ENCODE measurements around the gene ALG2.
"Not testable (repeated sequence)": the region's sequence is repeated elsewhere in the genome, so short reads cannot be mapped to it uniquely, and the experiment has no call there.

Gene ALG2

DNA sequence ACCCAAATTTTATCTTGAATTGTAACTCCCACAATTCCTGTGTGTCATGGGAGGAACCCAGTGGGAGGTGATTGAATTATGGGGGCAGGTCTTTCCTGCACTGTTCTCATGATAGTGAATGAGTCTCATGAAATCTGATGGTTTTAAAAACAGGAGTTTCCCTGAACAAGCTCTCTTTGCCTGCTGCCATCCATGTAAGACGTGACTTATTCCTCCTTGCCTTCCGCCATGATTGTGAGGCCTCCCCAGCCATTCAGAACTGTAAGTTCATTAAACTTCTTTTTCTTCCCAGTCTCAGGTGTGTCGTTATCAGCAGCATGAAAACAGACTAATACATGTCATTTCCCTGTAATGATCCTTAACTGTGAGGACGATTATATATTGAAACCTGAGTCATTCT lies 16.1 kb upstream of the ALG2 start:
- not testable (repeated sequence) for DNase-seq (ENCODE audit: low read depth)

DNA sequence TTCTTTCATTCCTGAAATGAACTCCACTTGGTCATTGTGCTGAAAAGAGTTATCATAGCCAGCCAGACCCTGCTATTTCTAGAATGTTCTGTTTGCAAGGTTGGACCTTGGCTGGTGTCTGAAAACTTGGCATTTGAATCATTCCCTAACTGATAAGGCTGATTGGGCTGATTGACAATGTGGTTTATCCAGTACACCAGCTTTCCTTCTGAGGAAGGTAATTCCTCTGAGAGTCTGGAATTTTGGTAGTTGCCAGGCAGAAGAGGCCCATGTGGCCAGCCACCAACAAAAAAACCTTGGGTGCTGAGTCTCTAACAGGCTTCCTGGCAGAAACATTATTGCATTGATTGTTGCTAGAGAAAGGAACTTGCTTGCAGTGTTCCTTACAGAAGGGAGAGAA lies 15.6 kb upstream of the ALG2 start:
- DNase-seq (ENCODE audit: low read depth), result no peak

DNA sequence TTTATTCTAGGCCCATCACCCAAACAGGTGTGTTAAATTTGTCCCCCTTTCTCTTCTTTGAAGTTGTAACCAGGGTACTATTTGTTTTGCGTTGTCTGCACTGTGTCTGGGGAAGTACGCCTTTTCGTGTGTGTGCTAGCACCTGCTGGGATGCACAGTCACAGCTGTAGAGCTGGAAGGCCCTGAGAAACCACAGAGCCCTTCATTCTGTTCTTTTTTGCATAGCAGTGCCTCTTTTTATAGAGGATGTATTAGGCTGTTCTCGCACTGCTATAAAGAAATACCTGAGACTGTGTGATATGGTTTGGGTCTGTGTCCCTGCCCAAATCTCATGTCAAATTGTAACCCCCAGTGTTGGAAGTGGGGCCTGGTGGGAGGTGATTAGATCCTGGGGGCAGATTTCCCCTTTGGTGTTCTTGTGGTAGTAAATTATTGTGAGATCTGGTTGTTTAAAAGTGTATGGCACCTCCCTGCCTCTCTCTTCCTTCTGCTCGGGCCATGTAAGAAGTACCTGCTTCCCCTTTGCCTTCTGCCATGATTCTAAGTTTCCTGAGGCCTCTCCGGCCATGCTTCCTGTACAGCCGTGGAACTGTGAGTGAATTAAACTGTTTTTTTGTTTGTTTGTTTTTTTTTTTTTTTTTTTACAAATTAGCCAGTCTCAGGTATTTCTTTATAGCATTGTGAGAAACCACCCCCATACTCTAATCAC lies 14.3 kb upstream of the ALG2 start:
- DNase-seq (ENCODE audit: low read depth), result no peak

DNA sequence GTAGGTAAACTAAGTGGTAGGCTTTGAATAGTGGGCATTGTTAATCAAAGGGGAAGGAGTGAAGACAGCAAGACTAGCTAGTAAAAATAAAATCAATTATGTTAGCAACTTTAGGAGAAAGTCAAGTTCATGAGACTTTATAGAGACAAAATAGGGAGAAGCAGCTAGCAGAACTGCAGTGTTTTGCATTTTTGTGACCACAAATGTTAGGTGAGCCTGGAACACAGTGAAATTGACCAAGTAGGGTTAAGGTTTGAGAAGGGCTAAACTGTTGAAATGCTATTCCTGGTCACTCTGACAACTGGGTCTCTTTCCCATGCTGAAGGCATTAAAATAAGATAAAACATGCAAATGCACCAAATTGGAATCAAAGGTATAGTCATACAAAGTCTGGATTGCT lies 13.3 kb upstream of the ALG2 start:
- DNase-seq (ENCODE audit: low read depth), result no peak

DNA sequence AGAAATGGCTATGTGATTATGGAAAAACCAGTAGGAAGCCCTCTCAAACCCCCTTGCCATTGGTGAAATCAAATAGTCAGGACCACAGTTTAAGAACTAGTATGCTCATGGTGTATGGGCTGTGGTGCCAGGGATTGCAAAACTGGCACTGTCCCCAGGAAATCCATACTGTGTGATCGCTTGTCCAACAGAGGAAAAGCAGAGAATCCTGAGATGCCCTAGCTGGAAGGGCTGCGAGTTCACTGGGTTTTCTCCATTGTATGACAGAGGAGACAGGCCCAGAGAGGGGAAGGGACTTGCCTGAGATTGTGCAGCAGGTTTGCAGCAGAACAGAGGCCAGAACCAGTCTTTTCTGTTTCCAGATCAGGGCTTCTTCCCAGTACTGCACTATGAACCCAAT lies 12.9 kb upstream of the ALG2 start:
- DNase-seq (ENCODE audit: low read depth), result no peak

DNA sequence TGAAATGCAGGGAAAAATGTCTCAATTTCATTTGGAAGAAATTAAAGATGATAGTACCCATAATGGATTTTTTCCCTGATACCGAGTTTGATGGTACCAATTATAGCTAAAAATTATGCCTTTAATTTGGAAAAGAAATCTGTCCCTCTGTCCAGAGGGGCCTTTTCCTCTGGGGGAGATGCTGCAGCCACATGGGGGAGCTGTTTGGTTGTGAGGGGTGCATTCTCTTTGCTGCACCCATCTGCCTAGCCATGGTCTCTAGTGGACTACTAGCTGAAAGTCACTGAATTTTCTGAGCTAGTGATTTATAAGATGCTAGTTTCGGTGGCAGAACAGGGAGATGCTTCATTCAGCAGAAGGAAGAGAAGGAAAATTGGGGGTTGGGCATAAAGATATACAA lies 10.0 kb upstream of the ALG2 start:
- no peak for DNase-seq (ENCODE audit: low read depth)

DNA sequence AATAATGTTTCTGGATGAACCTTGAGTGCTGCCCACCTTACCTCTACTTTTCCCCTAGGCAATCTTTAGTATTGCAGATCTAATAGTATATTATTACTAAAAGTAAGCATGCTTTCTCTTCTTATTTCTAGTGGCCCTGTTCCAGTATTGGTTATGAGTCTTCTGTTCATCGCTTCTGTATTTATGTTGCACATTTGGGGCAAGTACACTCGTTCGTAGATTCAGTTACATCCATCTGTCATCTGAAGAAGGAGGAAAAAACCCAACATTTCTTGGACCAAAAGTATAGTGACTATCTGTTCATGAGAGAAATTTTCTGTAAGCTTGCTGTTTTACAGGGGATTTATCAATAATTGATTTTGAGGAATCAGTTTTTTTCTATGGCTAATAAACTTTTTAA lies 8.5 kb upstream of the ALG2 start:
- DNase-seq (ENCODE audit: low read depth), result no peak

DNA sequence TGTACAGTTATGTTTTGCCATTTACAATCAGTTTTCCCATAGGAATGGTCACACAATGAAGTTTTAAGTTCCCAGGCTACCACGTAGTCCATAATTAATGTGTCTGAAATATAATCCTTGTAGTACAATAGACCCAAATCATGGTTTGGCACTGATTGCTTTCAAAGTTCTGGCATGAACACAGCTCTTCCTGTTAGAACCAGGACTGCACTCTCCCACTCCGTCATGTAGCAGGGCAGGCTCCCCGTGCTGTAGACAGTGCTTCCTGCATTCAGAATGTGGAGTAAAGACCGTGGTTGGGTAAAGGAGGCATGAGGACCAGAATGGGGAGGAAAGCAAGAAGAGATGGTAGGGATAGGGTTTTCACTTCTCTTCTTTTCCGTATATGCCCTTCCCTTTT lies 4.3 kb upstream of the ALG2 start:
- no peak for DNase-seq (ENCODE audit: low read depth)

DNA sequence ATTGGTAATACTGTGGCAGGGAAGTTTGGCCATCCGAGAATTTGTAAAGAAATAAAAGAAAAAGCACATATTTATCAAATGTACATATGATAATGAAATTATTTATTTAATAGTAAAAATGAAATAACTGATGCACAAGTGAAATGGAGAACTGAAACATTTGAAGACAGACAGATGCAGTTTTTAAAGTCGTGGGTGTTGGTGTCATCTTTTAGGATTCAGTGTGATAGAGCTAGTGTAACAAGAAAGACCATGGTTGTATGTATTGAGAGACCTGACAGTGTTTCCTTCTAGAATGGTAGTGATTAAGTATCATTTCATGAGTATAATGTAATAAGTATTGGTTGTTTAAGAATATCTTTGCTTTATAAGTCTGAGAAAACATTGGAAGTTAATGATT lies 2.7 kb upstream of the ALG2 start:
- DNase-seq (ENCODE audit: low read depth), result no peak

DNA sequence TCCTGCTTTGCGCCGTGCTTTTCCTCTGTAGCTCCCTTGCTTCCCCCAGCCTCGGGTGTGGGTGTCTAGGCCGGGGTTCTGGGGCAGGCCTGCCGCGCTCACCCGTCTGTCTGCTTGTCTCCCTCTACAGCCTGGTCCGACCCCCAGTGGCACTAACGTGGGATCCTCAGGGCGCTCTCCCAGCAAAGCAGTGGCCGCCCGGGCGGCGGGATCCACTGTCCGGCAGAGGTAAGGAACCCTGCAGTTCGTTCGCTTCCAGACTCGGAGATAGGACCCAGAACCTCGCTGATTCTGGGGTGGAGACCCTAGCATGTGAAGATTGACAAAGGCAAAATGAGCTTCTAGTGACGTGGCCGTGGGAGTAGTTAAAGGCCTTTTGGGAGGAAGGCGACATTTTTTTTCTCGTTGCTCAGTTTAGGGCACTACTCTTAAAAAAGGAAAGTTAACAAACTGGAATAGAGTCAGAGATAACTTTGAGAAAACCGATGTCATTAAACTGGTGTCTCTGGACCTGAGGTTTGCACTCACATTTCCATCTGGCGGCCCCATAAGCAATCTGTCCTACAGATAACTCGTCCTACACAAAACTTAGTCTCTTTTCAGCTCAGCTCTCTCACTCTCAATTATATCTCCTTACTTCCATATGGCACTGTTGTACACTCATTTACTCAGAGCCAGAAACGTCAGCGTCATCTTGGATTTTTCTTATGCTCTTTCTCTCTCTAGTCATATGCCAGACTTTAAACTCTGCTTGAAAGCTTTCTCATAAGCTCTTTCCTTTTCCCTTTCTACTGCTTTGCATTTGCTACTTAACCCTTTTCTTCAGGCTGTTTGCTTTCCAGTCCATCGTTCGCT lies 901 bp upstream of the ALG2 start:
- no peak for DNase-seq (ENCODE audit: low read depth)

DNA sequence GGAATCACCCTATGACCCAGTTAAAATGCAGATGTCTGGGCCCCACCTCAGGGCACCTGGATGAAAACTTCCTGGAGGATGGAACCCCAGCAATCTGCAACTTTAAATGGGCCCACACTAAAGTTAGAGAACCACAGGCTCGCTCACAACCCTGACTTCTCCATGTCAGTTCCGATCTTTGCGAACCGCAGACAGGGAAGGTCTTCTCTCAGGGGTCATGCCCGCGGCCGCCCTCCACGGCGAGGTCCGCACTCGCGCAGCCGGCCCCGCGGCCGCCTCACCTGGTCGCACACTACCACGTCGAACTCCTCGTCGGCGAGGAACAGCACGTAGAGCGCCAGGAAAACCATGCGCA lies 499 bp downstream of the ALG2 start:
- no peak for DNase-seq (ENCODE audit: low read depth)

DNA sequence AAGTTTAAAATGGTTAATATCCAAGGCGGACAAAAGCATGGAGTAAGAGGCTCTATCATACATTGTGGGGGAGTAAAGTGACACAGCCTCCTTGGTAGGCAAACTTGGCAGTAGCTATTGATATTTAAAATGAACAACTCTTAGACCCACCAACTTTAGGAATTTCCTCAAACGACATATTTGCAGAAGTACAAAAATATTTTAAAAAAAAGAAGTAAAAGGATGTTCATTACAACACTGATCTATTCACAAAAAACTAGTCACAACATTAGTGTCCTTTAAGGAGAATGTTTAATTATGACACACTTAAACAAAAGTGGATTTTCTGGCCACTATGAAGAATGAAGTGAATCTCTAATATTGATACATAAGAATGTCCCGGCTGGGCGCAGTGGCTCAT lies 1.7 kb downstream of the ALG2 start:
- no peak for DNase-seq (ENCODE audit: low read depth)

DNA sequence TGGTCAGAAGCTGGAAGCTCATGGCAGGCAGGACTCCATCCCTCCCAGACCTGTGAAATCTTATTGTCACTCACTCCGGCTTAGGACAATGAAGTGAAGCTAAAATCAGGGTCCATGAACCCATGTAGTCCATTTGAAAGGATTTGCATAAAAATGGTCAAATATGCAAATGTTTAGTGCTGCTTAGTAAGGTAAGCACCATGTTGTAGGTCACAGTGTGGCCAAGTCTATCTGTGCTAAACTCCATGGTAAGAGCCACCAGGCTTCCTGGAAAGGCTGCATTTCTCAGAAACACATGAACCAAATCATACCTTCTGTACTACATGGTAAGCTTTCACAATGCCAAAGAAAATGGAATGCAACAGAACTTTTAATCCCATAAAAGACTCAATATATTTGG lies 5.7 kb downstream of the ALG2 start:
- DNase-seq (ENCODE audit: low read depth), result no peak

DNA sequence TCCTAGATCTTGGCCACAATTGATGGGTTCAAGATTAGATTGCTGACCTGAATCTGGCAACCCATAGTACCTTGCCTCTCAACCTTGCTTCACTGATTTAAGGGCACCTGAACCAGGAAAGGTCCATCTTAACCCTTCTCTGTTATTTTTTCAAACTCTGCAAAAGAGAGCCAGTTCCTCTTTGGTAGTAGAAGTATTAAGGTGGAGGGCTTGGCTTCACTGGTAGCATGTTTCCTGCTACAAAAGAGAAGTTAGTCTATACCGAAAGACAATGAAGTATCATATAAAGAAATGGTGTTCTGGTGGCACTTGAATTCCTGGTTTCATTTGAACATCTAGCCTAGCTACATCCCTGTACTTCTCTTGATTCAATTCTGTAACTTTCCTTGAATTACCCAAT lies 8.5 kb downstream of the ALG2 start:
- no peak for DNase-seq (ENCODE audit: low read depth)

DNA sequence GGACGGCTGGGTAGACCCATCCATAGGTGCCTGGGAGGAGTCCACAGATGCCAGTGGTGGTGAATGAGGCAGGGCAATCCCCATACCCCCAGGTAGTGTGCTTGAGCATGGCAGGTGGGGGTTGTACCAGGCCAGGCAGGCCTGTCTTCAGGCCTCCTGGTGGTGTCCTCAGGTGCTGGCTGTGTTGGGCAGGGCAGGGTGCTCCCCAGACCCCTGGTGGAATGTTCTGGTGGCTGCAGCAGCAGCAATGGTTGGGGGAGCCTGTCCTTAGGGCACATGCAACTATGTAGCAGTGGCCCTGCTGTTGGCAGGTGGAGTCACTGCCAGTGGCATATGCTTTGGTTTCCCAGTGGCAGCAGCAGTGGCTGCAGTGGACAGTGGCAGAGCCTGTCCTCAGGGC lies 10.0 kb downstream of the ALG2 start:
- no peak for DNase-seq (ENCODE audit: low read depth)

DNA sequence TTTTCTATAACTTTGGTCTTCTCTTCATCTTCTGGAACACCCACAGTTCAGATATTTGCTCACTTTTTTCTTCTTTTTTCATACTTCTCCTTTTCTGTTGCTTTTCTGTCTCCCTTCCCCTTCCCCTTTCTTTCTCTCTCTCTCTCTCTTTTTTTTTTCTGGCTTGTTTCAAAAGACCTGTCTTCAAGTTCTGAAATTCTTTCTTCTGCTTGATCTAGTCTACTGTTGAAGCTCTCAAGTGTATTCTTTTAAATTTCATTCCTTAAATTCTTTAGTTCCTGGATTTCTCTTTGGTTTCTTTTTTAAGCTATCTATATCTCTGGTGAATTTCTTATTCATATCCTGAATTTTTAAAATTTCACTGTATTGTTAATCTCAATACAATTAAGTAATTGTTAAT lies 11.2 kb downstream of the ALG2 start:
- DNase-seq (ENCODE audit: low read depth), result no peak

DNA sequence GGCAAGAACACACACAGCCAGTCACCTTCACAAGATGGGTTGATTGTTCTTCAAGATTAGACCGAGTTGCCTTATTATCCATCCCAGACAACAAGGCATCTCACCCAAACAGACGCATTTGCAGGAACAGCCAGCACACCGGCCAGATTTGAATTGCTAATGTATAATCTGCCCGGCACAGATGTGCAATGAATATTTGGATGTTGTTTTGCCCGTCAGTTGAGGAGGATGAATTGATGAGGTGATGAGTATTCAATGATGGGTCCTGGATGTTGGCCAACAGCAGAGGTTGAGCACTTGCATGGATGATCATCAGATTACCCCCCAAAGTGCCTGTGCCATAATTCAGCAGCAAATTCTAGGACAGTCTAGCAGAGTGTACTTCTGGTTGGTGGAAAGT lies 20.1 kb downstream of the ALG2 start:
- DNase-seq (ENCODE audit: low read depth), result no peak

DNA sequence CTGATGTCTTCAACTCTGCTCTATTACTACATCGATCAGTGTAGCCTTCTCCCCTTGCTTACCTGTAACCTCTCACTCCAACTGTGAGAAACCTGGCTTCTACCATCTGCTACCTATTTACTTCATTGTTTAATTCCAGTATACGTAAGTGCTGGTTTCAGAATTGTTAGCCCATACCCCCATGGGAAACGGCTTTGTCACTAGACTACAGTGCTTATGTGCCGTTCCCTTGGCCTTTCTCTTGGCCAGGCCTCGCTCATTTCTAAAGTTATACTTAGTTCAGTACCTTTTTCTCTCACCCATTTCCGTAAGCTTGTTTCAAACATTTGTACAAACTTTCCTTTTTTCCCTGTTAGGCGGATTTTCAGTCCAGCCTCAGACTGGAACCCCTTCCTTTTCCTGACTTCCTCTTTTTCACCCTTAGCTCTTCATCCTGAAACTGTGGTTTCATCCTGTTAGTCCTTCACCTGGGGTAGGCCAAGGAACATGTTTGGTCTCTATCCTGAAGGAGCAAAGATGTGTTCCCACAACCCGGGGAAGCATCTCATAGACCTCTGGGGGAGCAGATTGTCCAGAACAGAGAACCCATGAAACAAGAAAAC lies 21.7 kb downstream of the ALG2 start:
- no peak for DNase-seq (ENCODE audit: low read depth)

DNA sequence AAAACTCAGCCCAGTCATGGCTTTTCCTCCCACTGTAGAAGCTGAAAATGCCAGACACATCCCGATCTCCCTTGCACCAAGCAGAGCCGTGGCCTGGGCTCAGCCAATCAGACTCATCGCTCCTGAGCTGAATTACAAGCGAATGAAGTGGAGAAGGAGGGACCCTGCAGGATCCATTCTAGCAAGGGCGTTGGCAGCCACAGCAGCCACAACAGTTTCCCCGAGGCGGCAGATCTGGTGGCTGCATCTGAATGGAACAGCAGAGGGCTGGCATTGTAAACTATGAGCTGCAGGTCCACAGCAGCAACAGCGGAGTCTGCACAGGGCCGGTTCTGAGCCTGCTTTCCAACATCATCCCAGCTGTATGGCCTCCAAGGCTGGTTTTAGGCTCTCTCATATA lies 23.8 kb downstream of the ALG2 start:
- no peak for DNase-seq (ENCODE audit: low read depth)

DNA sequence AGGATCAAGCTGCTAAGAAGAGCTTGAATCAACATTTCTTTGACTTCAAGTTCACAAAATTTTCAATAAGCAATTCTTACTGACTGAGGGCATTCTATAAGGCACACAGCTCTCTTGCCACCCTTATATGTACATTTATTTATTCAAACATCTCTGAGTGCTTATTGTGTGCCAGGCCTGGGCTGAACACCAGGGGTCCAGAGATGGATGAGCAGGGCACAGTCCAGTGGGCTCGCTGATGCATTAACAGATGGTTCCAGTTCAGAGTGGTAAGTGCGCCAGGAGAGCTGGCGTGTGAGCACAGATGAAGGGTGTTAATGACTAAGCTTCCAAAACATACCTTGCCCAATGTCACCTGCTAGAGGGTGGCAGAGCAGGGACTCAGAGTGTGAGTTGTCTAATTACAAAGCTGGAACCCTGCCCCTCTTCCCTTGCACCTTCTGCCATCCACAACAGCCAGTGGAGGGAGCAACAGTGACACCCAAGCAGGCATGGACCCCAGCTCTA lies 24.6 kb downstream of the ALG2 start:
- no peak for DNase-seq (ENCODE audit: low read depth)

DNA sequence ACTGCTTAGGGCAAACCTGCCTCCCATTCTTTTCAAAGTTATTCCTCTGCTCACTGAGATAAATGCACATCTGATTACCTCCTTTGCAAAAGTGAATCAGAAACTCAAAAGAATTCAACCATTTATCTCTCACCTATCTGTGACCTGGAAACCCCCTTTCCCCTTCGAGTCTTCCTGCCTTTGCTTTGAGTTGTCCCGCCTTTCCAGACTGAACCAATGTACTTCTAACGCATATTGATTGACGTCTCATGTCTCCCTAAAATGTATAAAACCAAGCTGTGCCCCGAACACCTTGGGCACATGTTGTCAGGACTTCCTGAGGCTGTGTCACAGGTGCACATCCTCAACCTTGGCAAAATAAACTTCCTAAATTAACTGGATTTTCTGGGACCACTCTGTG lies 25.3 kb downstream of the ALG2 start:
- not testable (repeated sequence) for DNase-seq (ENCODE audit: low read depth)

DNA sequence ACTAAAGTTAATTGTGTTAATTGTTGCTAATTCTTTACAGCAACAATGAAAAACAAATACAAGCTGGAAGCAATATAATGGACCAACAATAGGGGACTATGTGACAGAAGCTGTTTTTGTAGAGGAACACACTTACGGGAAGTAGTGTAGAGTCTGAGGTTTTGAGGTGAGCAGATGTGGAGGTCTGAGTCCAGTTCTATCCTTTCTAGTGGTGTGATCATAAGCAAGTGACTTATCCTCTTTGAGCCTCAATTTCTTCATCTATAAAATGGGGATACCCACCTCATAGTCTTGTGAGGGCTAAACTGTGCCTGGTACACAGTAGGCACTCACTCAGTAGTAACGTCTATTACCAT lies 28.3 kb downstream of the ALG2 start:
- DNase-seq (ENCODE audit: low read depth), result no peak

DNA sequence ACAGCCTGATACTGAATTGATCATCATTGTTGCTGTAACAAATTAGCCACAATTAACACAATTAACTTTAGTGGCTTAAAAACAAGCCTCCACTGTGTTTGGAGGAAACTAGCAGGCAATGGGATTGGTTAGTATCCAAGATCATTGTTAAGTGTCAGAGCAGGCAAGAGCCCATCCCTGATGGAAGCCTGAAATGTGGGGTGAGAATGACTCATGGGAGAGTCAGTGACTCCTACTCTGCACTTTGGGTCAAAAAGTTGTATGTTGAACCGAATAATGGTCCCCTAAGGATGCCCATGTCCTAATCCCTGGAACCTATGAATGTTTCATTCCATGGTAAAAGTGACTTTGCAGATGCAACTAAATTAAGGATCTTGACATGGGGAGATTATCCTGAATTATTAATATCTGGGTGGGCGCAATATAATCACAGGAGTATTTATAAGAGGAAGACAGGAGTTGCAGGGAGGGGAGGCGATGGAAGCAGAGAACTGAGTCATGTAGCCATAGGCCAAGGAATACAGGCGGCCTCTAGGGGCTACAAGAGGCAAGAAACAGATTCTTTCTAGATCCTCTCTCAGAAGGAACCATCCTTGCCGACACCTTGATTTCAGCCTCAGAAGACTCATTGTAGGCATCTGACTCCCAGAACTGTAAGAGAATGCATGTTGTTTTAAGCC lies 28.8 kb downstream of the ALG2 start:
- DNase-seq (ENCODE audit: low read depth), result no peak

All from GM04504 (cell line).